ENCODE measurements around the gene C16orf95. TPM values are rescaled to one million over a fixed set of nuclear protein-coding genes. Genes with fewer than 3 reads are reported as not detected.

Gene C16orf95
- total RNA-seq, 1 donor from 2014 or later: 9.6 TPM

- intact Hi-C loops (cut with micrococcal nuclease): loop anchor here (5.0 kb wide), 2 partner anchors 312 to 447 kb away; partner anchors contain the start of gene KLHDC4
Observed at GRCh38 chr16:87319997-87320491, 2.9 kb upstream of the C16orf95 start.

GRCh38 chr16:87319011-87319410, 1.8 kb upstream of the C16orf95 start:
- intact Hi-C loops (cut with micrococcal nuclease): loop anchor here (5.0 kb wide), 2 partner anchors 313 to 448 kb away; partner anchors contain the start of gene KLHDC4

DNA sequence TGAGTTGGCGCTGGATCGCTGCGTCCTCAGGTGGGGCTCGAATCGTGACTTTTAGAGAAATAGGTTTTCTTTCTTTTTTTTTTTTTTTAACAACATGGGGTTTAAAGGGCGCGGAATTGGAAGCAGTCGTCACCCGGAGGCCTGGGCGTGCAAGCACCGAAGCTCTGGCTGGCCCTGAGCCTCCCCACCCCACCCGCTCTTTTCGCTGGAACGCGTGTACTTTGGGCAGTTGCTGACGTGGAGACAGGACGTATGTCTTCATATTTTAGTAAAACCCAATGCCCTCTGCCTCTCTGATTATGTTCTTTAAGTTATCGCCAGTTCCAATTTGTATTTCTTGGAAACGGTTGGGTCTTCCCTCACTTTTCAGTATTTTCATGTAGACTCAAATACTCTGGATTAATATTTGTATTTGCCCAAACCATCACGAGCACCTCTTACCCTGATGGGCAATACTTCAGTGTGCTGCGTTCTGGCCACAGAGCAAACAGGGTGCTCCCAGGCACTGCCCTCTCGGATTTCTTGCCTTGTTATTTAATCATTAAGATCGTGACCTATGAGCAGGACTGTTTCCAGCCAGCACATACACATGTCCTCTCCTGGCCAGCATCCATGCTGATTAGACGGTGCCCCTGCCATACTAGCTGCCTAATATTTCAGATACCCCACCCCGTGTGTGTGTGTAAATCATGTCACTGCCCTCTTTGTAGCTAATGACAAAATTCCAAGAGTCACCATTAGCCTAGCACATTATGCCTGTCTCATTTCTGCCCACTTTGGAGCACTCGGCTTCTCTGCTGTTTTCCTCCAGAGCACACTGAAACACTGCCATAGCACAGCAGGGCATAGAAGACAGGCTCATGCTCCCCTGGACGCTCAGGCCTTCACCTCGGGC, 805 bp upstream of the C16orf95 start:
- intact Hi-C loops (cut with micrococcal nuclease): loop anchor here (1.0 to 5.0 kb wide), 5 partner anchors 65 to 763 kb away; partner anchors contain the start of genes FBXO31, KLHDC4, MAP1LC3B and MTHFSD

DNA sequence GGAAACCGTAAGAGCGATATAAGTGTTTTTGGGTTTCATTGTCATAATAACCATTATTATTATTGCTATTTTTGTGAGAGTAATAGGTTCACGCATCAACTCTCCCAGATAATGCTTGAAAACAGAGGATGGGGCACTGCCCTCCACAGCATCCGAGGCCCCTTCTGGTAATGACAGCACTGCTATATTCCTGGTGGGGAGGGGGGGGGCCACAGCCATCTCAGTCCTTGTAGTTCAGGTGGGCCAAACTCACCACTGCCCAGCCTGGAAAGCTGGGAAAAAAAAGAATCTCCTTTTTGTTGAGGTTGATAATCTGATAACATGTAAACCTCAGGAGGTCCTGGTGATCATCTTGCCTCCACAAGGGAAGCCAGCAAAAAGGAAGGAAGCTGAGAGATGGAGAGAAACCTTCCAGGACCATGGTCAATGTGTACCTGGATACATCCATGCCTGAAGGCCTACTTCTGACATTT, 706 bp downstream of the C16orf95 start:
- intact Hi-C loops (cut with micrococcal nuclease): loop anchor here (2.0 to 5.0 kb wide), 4 partner anchors 76 to 762 kb away; partner anchors contain the start of genes KLHDC4, MAP1LC3B and MTHFSD

GRCh38 chr16:87314990-87315420, 2.2 kb downstream of the C16orf95 start:
- intact Hi-C loops (cut with micrococcal nuclease): loop anchor here (5.0 kb wide), 2 partner anchors 317 to 452 kb away; partner anchors contain the start of gene KLHDC4

DNA sequence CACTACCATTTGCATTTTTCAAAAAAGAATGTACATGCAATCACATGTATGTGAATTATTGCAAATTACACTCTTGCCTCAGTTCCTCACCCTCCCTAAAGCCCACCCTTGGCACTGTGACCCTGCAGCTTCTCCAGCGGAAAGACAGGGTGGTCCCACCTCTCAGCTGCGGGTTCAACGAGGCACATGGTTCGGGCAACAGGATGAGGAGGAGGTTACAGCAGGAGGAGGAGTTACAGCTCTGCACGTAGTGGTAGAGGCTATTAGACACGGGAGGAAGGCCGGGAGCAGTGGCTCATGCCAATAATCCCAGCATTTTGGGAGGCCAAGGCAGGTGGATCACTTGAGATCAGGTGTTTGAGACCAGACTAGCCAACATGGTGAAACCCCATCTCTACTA, 5.2 kb downstream of the C16orf95 start:
- intact Hi-C loops (cut with micrococcal nuclease): no loop called here

GRCh38 chr16:87311387-87311786, 5.8 kb downstream of the C16orf95 start:
- intact Hi-C loops (cut with micrococcal nuclease): no loop called here

- intact Hi-C loops (cut with micrococcal nuclease): no loop called here
Observed at GRCh38 chr16:87310610-87311009, 6.6 kb downstream of the C16orf95 start.

- intact Hi-C loops (cut with micrococcal nuclease): no loop called here
Observed at GRCh38 chr16:87309620-87310525, 7.3 kb downstream of the C16orf95 start.

DNA sequence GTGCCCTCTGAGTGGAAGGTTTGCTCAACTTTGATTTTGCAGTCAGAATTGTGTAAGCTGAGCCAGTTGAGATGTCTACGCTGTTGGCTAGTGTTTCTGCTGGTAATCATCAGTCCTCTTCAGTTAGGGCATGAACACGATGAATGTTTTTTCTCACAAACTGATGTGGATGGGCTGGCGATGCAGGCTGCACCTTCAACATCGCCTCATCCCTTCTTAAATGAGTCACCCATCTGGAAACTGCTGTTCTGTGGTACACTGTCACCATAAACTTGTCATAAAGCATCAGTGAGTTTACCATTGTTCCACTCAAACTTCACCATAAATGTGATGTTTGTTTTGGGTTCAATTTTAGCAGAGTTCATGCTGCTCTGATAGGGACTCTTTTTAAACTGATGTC, 8.4 kb downstream of the C16orf95 start:
- intact Hi-C loops (cut with micrococcal nuclease): no loop called here

DNA sequence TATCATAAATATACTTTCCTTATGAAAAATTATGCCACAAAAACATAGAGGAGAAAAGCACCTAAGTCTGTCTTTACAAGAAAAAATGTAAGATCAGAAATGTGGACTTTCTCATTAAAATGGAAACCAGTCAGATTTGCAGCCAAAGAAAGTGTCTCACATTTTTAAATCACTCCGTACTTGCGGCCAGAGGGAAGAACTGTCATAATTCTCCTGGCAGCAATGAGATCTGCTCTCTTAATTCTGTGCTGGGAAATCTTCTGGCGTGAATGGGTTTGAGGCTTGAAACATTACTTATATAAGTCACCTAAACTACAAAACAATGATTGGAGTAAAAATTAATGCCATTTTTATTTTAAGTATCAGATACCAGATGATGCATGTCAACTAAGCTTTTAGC, 10.7 kb downstream of the C16orf95 start:
- intact Hi-C loops (cut with micrococcal nuclease): no loop called here

- intact Hi-C loops (cut with micrococcal nuclease): no loop called here
Observed at GRCh38 chr16:87305505-87306391, 11.4 kb downstream of the C16orf95 start.

- intact Hi-C loops (cut with micrococcal nuclease): loop anchor here (5.0 kb wide), 1 partner anchor 77 kb away; the partner anchor contains the start of gene FBXO31
Observed at GRCh38 chr16:87304951-87305350, 12.2 kb downstream of the C16orf95 start.

DNA sequence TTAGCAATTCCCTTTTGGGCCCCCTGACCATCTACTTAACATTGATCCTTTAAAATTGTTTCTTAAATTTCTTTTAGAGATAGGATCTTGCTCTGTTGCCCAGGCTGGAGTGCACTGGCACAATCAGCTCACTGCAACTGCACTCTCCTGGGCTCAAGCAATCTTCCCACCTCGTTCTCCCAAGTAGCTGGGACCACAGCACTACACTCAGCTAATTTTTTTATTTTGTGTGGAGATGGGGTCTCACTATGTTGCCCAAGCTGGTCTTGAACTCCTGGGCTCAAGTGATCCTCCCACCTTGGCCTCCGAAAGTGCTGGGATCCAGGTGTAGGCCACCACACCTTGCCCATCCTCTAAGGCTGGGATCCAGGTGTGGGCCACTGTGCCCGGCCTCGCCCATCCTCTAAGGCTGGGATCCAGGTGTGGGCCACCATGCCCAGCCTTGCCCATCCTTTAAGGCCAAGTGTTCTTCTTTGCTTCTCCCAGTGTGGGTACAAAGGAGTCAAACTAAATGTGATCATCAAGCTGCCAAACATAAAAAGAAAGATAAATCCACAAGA, 13.2 kb downstream of the C16orf95 start:
- intact Hi-C loops (cut with micrococcal nuclease): loop anchor here (5.0 kb wide), 1 partner anchor 78 kb away; the partner anchor contains the start of gene FBXO31

DNA sequence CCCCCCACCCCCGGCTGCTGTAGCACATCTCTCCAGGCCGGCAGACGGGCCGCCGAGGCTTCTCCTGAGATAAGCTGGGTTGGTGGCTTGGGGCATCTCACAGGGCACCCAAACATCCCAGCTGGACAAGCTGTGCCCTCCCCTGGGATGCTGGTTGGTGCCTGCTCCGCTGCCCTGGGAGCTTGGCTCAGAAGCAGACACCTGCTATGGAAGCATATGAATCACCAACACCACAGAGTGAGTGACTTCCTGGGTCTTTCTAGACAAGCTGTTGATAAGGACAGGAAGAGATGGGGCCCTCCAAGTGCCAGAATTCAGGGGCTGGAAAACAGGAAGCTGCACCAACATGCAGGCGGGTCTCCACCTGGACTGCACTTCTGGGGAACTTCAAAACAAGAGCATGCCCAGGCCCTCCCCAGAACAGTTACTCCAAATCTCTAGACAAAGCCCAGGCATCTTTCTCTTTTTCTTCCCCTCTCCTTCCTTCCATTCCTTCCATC, 13.7 kb downstream of the C16orf95 start:
- intact Hi-C loops (cut with micrococcal nuclease): loop anchor here (5.0 kb wide), 1 partner anchor 79 kb away; the partner anchor contains the start of gene FBXO31

GRCh38 chr16:87298857-87299465, 18.2 kb downstream of the C16orf95 start:
- intact Hi-C loops (cut with micrococcal nuclease): loop anchor here (5.0 kb wide), 2 partner anchors 97 to 737 kb away; no protein-coding TSS in a partner anchor

DNA sequence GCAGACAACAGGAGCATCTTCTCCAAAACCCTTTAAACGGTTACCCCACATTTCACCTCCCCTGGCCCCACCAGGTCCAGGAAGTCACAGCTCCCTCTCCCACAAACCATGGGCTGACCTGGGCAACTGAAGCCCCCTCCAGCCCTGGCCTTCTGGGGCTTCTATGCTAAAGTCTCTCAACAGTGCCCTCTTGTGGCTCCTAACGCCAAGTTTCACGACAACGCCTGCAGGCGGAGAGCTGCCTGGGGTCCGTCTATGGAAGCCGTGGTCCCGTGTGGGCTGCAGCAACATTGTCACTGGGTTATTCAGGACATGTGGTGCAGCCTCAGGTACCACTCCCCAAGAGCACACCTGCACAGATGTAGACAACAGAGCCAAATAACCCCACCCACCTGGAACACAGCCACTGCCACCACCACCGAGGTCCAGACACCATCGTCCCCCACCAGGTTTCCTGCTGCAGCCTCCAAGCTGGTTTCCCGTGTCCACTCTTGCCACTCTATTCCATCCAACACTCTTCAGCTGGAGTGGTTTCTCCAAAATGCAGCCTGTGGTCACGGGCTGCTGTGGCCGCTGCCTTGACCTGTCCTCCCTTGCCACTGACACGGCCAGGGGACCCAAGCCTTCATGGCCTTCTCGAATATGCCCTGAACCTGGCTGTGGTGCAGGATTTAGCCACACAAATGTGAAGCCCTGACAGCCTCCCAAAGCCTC, 19.1 kb downstream of the C16orf95 start:
- intact Hi-C loops (cut with micrococcal nuclease): loop anchor here (5.0 kb wide), 2 partner anchors 96 to 736 kb away; no protein-coding TSS in a partner anchor

DNA sequence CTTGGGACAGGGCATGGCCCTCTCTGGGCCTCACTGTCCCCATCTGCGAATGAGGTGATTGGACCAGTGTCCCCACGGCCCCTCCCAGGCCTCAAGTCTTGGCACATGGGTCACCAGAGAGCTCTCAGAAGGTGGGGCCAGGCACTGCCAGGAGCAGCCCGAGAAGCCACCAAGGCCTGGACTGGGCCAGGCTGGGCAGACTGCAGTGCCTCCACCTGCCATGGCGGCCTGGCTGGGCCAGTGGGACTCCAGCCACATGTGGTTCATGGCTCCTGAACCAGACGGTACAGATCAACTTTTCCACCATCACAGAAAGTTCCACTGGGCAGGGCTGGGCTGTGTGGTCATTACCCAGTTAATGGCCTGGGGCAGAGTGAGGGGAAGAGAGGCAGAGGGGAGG, 19.8 kb downstream of the C16orf95 start:
- intact Hi-C loops (cut with micrococcal nuclease): loop anchor here (5.0 kb wide), 2 partner anchors 95 to 735 kb away; no protein-coding TSS in a partner anchor
